C4-2B (cell line): ENCODE data around the gene CCDC90B.

ENCODE experiments used
- H3K27ac ChIP-seq: fragments of 450-650 bp; 2 replicates; pipeline ENCODE4 v1.5.1; 2017
- ZFX ChIP-seq: fragments of 450-650 bp; IDR thresholded peaks from 2 replicates; pipeline ENCODE4 v1.6.1; 2017
- TF ChIP-seq, protein P1 (sequence below): fragments of 450-650 bp; conservative IDR thresholded peaks from 2 replicates; pipeline ENCODE4 v1.5.1; 2017; ENCODE audit warnings: mild to moderate bottlenecking

CCDC90B gene, protein sequence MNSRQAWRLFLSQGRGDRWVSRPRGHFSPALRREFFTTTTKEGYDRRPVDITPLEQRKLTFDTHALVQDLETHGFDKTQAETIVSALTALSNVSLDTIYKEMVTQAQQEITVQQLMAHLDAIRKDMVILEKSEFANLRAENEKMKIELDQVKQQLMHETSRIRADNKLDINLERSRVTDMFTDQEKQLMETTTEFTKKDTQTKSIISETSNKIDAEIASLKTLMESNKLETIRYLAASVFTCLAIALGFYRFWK

DNA sequence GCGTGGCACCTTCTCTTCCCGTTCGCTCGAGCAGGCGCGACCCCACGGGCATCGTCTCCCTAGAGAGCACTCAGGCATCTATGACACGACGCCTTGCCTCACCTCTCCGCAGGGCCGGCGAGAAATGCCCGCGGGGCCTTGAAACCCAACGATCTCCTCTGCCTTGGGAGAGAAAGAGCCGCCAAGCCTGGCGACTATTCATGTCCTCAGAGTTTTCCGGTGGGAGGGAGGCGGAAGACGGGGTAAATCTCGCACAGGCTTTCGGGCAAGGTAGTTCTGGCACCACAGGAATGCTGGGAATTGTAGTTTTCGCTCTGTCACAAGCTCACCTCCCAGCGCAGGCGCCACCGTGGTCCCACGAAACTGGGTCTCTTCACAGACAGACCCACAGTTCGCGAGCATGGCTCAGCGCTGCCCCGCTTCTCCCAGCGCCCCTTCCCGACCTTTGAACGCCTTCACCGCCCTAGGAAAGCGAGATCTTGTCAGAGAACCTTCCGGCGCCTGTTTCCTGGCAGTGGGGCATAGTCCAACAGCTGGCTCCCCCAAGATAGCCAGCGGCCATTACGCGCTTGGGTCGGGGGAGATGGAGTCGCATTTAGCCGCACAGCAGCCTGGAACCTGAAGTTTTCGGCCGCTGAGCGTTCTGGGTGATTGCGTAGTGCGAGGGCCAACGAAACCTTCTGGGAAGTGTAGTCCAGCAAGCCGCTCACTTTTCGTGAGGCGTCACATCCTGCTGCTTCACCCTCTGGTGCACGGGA lies at the start of gene CCDC90B:
CCDC90B (minus strand) TSS at position 597 of the 758 bp plus-strand sequence; CDS start at position 202, 395 bp downstream.
- H3K27ac ChIP-seq: peak within 1 kb of the TSS; percentile 94
- TF ChIP-seq, protein P1, sequence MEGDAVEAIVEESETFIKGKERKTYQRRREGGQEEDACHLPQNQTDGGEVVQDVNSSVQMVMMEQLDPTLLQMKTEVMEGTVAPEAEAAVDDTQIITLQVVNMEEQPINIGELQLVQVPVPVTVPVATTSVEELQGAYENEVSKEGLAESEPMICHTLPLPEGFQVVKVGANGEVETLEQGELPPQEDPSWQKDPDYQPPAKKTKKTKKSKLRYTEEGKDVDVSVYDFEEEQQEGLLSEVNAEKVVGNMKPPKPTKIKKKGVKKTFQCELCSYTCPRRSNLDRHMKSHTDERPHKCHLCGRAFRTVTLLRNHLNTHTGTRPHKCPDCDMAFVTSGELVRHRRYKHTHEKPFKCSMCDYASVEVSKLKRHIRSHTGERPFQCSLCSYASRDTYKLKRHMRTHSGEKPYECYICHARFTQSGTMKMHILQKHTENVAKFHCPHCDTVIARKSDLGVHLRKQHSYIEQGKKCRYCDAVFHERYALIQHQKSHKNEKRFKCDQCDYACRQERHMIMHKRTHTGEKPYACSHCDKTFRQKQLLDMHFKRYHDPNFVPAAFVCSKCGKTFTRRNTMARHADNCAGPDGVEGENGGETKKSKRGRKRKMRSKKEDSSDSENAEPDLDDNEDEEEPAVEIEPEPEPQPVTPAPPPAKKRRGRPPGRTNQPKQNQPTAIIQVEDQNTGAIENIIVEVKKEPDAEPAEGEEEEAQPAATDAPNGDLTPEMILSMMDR: no peak; the same call in 1 of the 2 replicates
- 0 out of 2 replicates have a peak, but pooled peaks have one; percentile 20 for TF ChIP-seq ZFX

DNA sequence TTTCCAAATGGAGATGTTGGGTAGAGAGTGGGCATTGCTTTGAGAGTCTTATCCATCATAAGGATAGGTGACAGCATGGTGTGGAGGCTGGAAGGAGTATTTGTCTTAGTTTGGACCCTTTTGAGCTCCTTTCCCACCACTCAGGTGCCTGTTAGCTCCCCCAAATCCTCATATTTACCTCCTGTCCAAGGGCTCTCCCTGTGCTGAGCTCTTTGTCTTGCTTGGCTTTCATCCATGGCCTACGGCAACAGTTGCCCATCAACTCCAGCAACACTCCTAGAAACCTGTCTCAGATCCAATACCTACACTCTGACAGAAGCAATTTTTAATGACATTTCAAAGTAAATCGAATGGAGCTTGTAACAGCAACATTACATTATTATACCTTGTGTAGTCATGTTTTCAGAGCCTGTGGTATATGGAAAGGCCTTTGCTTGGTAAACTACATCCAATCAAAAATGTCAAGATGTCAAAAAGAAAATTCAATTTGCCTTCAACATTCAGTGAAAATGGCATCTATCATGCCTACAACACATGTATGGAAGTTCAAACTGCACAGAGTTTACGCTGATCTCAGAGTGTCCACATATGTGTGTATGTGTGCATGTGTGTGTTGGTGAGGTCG lies 49.4 kb upstream of the CCDC90B start:
- H3K27ac ChIP-seq: no peak overlapping the region
- TF ChIP-seq, protein P1: no peak
- TF ChIP-seq ZFX: no peak

DNA sequence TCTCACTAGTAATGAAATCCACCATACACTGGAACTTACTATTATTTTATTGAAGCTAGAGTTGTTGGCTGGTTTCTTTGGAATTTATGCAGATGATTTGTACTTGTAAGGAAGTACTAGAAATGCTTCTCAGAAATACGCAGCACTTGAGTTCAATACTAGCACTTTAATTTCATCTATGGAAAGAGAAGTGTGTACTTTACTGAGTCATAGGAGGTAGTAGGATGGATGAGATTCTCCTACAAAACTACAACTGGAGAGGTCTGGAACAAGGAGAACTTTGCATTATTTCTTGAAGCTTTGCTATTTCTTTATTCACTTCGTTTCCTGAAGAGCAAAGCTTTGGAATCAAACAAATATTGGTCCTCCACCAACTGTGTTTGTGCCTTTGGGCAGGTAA lies 44.1 kb upstream of the CCDC90B start:
- H3K27ac ChIP-seq: no peak overlapping the region
- TF ChIP-seq, protein P1: no peak
- no peak for TF ChIP-seq ZFX

DNA sequence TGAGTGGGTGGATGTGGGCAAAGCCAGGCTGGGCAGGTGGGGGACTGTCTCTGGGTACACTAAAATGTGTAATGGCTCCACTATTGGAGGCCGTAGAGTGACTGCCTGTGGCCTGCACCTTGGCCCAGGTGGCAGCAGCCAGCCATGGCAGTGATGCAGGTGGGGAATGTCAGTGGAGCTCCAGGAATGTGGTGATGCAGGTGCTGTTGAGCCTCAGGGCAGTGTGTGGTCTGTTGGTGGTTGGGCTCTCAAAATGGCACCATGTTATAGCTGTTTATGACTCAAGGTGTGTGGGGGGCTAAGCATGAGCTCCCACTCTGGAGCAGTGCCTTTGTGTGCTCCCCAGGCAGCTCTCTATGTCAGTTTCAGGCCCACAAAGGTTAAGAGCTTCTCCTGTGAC lies 40.2 kb upstream of the CCDC90B start:
- no peak overlapping the region for H3K27ac ChIP-seq
- TF ChIP-seq ZFX: no peak
- TF ChIP-seq, protein P1: no peak

DNA sequence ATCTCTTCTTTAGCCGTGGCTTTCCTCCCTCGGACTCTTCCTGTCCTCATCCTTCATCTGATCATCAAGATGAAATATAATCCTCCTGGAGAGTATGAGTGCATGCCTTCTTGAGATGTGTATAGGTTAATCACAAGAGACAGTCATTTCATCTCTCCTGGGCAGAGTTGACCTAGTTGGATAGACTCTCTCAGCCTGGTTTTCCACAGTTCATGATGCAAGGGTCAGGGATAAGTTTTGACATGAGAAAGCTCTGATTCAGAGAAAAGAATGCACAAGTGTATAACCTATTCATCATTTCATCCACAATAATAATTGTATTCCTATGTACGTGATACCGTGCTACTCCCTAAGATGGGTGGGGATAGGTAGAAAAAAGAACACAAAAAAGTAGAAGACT lies 33.2 kb upstream of the CCDC90B start:
- H3K27ac ChIP-seq: no peak overlapping the region
- no peak for TF ChIP-seq ZFX
- TF ChIP-seq, protein P1: no peak

DNA sequence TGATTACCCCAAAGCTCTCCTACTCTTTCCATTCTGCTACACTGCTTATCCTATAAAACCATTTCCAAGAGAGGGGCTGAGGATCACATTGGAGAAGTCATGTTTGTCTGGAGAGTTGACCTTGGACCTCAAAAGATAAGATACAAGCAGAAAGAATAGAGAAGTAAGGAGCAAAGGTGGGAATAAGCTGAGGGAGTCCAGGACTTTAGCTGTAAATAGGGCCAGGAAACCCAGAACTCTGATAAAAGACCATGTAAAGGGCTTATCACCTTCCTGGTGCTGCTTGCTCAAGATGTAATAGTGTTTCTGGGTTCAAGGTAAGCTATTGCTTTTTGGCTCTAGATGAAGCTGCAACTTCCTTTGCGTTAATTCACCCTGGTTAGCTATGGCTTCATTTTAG lies 32.8 kb upstream of the CCDC90B start:
- TF ChIP-seq ZFX: no peak
- TF ChIP-seq, protein P1: no peak
- no peak overlapping the region for H3K27ac ChIP-seq
